Left kidney (tissue), 2 donors: Measurements from ENCODE around the gene ZNF883. TPM values are rescaled to one million over a fixed set of nuclear protein-coding genes. Genes with fewer than 3 reads are reported as not detected.
A peak's percentile ranks its signal among the peaks of the same experiment; 100 is the strongest.

Experiments
- DNase-seq: peaks from one replicate; pipeline ENCODE4 v3.0.0-alpha.2; 2013
- polyA plus RNA-seq: library from polyadenylated mRNA; unstranded; fragments of 120-200 nt; gene quantifications from one replicate; pipeline ENCODE4 v1.2.1, GENCODE V29; 2013; ENCODE audit not compliant: insufficient read length

The ZNF883 gene
- polyA plus RNA-seq, 1 donor = 11.1 TPM

GRCh38 chr9:112925058-112925641 lies 86.8 kb downstream of the ZNF883 start:
- DNase-seq = peak; percentile 10

GRCh38 chr9:112921549-112921948 lies 90.4 kb downstream of the ZNF883 start:
- peak; percentile 19 for DNase-seq

- no peak for DNase-seq
Measured at GRCh38 chr9:112917987-112918362, 94.0 kb downstream of the ZNF883 start.

- DNase-seq = no peak
Measured at GRCh38 chr9:112917047-112917986, 94.7 kb downstream of the ZNF883 start.

GRCh38 chr9:112914524-112914923 lies 97.5 kb downstream of the ZNF883 start:
- DNase-seq = no peak

GRCh38 chr9:112913326-112913725 lies 98.7 kb downstream of the ZNF883 start:
- DNase-seq = no peak

GRCh38 chr9:112912636-112913035 lies 99.4 kb downstream of the ZNF883 start:
- no peak for DNase-seq

GRCh38 chr9:112911736-112912135 lies 100.3 kb downstream of the ZNF883 start:
- DNase-seq = no peak

Other genes starting within 250 kb of the ZNF883 start
- 0.12 TPM for gene SLC46A2, start 121.3 kb downstream of the ZNF883 start, polyA plus RNA-seq
- 13.8 TPM for gene ZFP37, start 44.5 kb upstream of the ZNF883 start, polyA plus RNA-seq
- gene SLC31A2, start 138.8 kb upstream of the ZNF883 start, polyA plus RNA-seq = 3.6 TPM
- gene FKBP15, start 209.1 kb upstream of the ZNF883 start, polyA plus RNA-seq = 33.4 TPM
- 29.5 TPM for gene SLC31A1, start 209.4 kb upstream of the ZNF883 start, polyA plus RNA-seq